GM19455 (cell line): Measurements from ENCODE around the gene CASKIN1.
A peak's percentile ranks its signal among the peaks of the same experiment; 100 is the strongest.
"Not testable (repeated sequence)": the region's sequence is repeated elsewhere in the genome, so short reads cannot be mapped to it uniquely, and the experiment has no call there.

ENCODE experiments used
- ATAC-seq: cut with Tn5 transposase; IDR thresholded peaks from one replicate; pipeline ENCODE4 v1.9.1; 2021; ENCODE audit not compliant: unreplicated experiment

Gene CASKIN1

DNA sequence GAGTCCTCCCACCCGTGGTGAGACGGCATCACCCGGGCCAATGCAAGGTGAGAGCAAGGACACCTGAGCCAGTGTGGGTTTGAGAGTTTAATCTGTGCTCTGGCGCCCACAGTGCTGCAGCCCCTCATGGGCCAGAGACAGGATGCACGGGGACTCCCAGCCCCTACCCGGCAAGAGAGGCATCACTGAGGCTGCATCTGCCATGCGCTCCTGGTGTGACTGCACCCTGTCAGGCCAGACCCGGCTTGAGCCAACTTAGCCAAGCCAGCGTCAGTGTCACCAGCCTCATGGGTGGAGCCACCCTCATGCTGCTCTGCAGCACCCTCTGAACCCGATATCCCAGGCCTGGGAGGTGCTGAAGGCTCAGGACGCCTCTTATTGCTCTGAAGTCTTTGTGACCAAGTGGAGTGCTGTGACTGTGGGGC is 15.5 kb upstream of the CASKIN1 start:
- no peak for ATAC-seq

GRCh38 chr16:2210386-2211365 is 14.3 kb upstream of the CASKIN1 start, which contains the start of gene BRICD5:
BRICD5 (minus strand) TSS chr16:2210863; CDS start chr16:2210833, 30 bp downstream.
- ATAC-seq = no peak

DNA sequence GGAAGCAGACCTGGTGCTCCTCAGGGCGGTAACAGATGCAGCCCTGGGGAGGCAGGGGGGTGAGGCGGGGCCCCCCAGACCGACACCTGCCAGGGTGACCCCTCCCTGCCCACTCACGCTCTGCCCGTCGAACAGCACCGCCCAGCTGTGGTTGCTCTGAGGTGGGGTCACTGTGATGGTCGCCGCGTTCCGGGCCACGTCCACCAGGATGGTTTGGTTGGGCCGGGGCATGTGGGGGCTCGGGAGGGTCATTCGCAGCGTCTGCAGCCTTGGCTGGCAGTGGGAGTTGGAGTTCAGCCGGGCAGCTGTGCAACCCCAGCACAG is 13.6 kb upstream of the CASKIN1 start:
- no peak for ATAC-seq

DNA sequence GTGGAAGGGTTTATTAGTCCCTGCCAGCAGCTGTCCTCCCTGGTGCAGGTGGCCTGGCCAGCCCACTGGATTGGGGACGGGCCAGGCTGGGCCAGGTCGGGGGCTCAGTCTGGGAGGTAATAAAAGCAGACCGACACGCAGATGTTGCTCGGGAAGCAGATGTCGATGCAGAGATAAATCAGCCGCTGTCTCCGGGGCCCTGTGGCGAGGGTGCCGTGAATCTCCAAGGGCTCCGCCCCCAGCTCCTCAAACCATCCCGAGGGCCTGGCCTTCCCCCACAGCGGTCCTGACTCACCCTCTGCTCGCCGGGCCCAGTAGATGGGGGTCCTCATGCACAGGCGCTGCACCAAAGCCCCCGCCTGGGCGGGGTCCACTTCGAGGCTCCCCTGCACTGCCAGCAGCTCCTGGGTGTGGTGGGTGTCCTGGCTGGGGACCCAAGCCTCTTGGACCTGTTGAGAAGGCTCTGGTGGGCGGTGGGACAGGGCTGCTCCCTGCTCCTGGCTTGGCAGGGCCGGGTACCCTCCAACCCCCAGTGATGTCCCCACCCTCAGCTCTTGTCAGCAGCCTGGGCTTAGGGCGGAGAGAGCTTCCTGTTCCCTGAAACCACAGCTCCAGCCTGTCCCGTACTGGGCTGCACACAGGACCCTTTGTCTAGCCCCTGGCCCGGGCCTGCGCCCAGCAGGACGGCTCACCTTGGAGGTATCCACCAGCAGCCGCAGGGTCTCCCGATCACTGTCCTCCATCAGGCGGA is 13.0 kb upstream of the CASKIN1 start:
- ATAC-seq = no peak

GRCh38 chr16:2208772-2209171 is 12.4 kb upstream of the CASKIN1 start:
- no peak for ATAC-seq

- ATAC-seq = no peak
These were observed 11.9 kb upstream of the CASKIN1 start for GRCh38 chr16:2208308-2208707.

- ATAC-seq = no peak
These were observed 11.5 kb upstream of the CASKIN1 start for GRCh38 chr16:2207872-2208271.

DNA sequence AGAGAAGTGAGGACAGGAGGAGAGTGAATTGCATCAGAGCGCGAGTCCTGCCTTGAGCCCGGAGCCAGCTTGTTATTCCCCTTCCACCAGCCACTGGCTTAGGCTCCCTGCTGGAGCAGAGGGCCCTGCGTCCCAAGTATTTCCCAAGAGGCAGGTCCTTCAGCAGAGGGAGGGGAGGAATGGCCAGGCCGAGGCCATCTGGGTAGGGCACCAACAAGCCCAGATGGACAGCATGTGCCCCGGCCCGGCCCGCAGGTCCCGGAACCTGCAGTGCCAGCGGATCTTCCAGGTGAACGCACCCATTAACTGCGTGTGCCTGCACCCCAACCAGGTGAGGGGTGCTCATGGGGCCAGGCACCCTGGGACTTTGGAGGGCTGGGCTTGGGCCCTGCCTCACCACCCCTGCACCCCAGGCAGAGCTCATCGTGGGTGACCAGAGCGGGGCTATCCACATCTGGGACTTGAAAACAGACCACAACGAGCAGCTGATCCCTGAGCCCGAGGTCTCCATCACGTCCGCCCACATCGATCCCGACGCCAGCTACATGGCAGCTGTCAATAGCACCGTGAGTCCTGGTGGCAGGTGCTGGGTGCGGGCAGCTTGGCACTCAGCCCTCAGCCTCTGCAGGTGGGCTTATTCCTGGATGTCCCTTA is 10.5 kb upstream of the CASKIN1 start:
- ATAC-seq = no peak

DNA sequence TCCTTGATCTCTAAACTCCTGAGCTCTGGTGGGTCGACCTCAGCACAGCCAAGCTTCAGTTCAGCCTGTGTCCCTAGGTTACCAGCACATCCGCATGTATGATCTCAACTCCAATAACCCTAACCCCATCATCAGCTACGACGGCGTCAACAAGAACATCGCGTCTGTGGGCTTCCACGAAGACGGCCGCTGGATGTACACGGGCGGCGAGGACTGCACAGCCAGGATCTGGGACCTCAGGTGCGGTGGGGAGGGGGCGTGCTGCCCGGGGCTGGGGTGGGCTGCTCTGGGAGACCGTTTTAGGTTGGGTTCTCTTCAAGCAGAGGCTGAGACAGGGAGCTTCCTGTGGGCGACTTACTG is 10.0 kb upstream of the CASKIN1 start:
- ATAC-seq = no peak

GRCh38 chr16:2205967-2206313 is 9.5 kb upstream of the CASKIN1 start:
- no peak for ATAC-seq

DNA sequence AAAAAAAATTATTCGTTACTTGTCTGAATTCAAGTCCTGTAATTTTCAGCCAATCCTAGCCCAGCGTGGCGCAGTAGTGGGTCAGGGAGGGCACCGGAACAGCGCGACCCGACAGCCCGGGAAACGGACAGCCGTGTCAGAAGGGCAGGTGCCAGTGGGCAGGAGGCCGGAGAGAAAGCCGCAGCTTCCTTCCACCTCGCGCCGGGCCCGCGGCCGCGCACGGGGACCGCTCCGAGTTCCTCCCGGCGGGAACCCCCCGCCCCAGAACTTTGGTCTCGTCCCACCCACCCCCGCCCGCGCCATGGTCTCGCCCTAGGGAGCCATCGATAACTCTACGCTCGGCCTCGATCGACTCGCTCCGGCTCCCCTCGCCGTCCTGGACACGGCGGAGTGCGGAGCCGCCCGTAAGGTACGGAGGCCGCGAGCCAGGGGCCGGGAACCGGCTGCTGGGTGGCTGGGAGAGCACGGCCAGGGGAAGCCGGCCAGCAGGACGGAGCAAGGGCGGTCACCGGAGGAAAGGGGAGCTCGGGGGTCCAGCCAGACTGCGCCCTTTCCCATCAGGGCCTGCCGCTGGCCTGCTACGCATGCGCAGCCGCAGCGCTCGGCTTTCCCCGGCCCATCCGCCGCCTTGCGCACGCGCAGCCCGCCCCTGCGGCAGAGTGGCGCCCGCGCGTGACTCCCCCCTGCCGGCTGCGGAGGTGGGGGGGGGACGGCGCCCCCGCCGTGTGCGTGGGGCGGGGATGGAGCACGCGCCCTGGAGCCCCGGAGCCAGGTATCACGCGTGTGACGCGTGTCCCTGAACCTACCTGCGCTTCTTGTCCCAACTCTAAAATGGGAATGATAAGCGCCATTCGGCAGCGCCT is 8.9 kb upstream of the CASKIN1 start, which contains the start of gene MLST8:
TSS of gene MLST8 (plus strand) at position 351 of the 863 bp plus-strand sequence. CDS start 632 bp downstream, outside the sequence.
- peak; percentile 63 for ATAC-seq

DNA sequence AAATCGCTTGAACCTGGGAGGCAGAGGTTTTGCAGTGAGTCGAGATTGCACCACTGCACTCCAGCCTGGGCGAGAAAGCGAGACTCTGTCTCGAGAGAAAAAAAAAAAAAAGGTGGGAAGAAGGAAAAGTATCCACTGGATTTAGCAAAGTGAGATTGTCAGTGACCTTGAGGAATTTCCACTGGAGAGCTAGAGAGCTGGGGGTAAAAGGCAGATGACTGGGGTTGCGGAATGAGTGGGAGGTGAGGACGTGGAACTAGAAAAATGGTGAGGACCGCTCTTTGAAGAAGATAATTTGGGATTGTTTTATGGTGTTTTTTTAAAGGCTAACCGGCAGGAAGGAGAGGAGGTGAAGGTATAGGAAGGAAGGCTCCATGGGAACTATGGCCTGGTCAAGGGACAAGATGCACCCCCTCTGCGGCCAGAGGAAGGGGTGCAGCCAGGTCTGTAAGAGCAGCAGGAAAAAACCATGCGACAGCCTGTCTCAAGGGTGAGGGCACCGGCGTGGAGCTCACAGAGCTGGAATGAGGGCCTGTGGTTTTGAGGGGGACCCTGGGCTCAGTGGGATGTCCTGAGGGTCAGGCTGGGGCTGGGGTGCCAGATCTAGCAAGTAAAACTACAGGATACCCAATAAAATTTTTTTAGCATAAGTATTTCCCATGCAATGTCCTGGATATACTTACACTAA is 8.2 kb upstream of the CASKIN1 start:
- ATAC-seq = peak; percentile 7

GRCh38 chr16:2203119-2203688 is 6.8 kb upstream of the CASKIN1 start:
- ATAC-seq = not testable (repeated sequence)

GRCh38 chr16:2200313-2200712 is 3.9 kb upstream of the CASKIN1 start:
- no peak for ATAC-seq

GRCh38 chr16:2199621-2200139 is 3.3 kb upstream of the CASKIN1 start:
- ATAC-seq = no peak

GRCh38 chr16:2199095-2199494 is 2.7 kb upstream of the CASKIN1 start:
- no peak for ATAC-seq

GRCh38 chr16:2198283-2198682 is 1.9 kb upstream of the CASKIN1 start:
- ATAC-seq = no peak

- ATAC-seq = no peak
These were observed 1.4 kb upstream of the CASKIN1 start for GRCh38 chr16:2197765-2198164.

- ATAC-seq = no peak
These were observed 641 bp upstream of the CASKIN1 start for GRCh38 chr16:2196981-2197511.
